GM23338 (cell line): ENCODE data around the gene RFNG. TPM values are rescaled to one million over a fixed set of nuclear protein-coding genes. Genes with fewer than 3 reads are reported as not detected.

ENCODE experiments used
- ATAC-seq: fragments of 200-7000 bp; cut with Tn5 transposase; 3 replicates; pipeline ENCODE4 v1.9.1; 2020
- DNase-seq: peaks from one replicate; pipeline ENCODE4 v3.0.0-alpha.2; 2015; ENCODE audit warnings: low spot score
- H2AFZ ChIP-seq: fragments of 200-600 bp; sonication (generic); 2 replicates; pipeline ENCODE4 v1.8.0; 2016; ENCODE audit warnings: antibody characterized with exemption, mild to moderate bottlenecking, moderate library complexity
- H3F3A ChIP-seq: fragments of 200-600 bp; sonication (generic); replicated peaks from 2 replicates; pipeline ENCODE4 v1.8.0; 2017; ENCODE audit warnings: antibody characterized with exemption, mixed run types, low read depth
- H3K27ac ChIP-seq: fragments of 200-600 bp; sonication (generic); 2 replicates; pipeline ENCODE4 v1.6.1; 2016; ENCODE audit warnings: low read depth
- H3K27me3 ChIP-seq: fragments of 200-600 bp; sonication (generic); 2 replicates; pipeline ENCODE4 v1.8.0; 2016; ENCODE audit warnings: mild to moderate bottlenecking, mixed run types, moderate library complexity; ENCODE audit not compliant: insufficient read depth
- H3K36me3 ChIP-seq: fragments of 200-600 bp; sonication (generic); 2 replicates; pipeline ENCODE4 v1.8.0; 2016; ENCODE audit warnings: mild to moderate bottlenecking; ENCODE audit not compliant: insufficient read depth
- H3K4me1 ChIP-seq: fragments of 200-600 bp; sonication (generic); 2 replicates; pipeline ENCODE4 v1.8.0; 2016; ENCODE audit warnings: mild to moderate bottlenecking, moderate library complexity; ENCODE audit not compliant: insufficient read depth
- H3K4me2 ChIP-seq: fragments of 200-600 bp; sonication (generic); 2 replicates; pipeline ENCODE4 v1.7.1; 2017; ENCODE audit warnings: mixed run types
- H3K4me3 ChIP-seq: fragments of 200-600 bp; sonication (generic); 2 replicates; pipeline ENCODE4 v1.6.1; 2016; ENCODE audit warnings: mixed run types
- H3K79me2 ChIP-seq: fragments of 200-600 bp; sonication (generic); replicated peaks from 2 replicates; pipeline ENCODE4 v1.8.0; 2017; ENCODE audit warnings: mild to moderate bottlenecking; ENCODE audit not compliant: insufficient read depth
- H3K9me2 ChIP-seq: fragments of 200-600 bp; sonication (generic); 2 replicates; pipeline ENCODE4 v1.8.0; 2017; ENCODE audit not compliant: insufficient read depth
- H4K20me1 ChIP-seq: fragments of 200-600 bp; sonication (generic); replicated peaks from 2 replicates; pipeline ENCODE4 v1.8.0; 2017; ENCODE audit warnings: mild to moderate bottlenecking; ENCODE audit not compliant: insufficient read depth
- H3K27ac Mint-ChIP-seq: 2 replicates; pipeline ENCODE4 v1.8.0; 2020; ENCODE audit warnings: inconsistent platforms, mild to moderate bottlenecking, moderate library complexity, mixed read lengths
- H3K27me3 Mint-ChIP-seq: 3 replicates; pipeline ENCODE4 v1.8.0; 2022; ENCODE audit warnings: low read depth, mild to moderate bottlenecking, moderate library complexity, mixed read lengths, inconsistent platforms; ENCODE audit not compliant: insufficient read depth, poor library complexity
- H3K36me3 Mint-ChIP-seq: 3 replicates; pipeline ENCODE4 v1.8.0; 2021; ENCODE audit warnings: low read depth, mild to moderate bottlenecking, inconsistent platforms, moderate library complexity, mixed read lengths
- H3K4me1 Mint-ChIP-seq: 3 replicates; pipeline ENCODE4 v1.8.0; 2020; ENCODE audit warnings: mild to moderate bottlenecking, inconsistent platforms, mixed read lengths
- H3K4me3 Mint-ChIP-seq: 3 replicates; pipeline ENCODE4 v1.8.0; 2021; ENCODE audit warnings: moderate library complexity, mild to moderate bottlenecking, inconsistent platforms, mixed read lengths
- H3K9me3 Mint-ChIP-seq: 3 replicates; pipeline ENCODE4 v1.8.0; 2020; ENCODE audit warnings: moderate library complexity, mild to moderate bottlenecking, inconsistent platforms, mixed read lengths
- CREB1 ChIP-seq: fragments of 250-450 bp; sonication (Bioruptor Pico); IDR thresholded peaks from 2 replicates; pipeline ENCODE4 v1.5.0; 2020; ENCODE audit warnings: low read depth, mild to moderate bottlenecking, moderate library complexity
- ETS1 ChIP-seq: IDR thresholded peaks from 2 replicates; pipeline ENCODE4 v1.6.1; 2016; ENCODE audit warnings: antibody characterized with exemption
- EZH2 ChIP-seq: fragments of 200-600 bp; sonication (generic); IDR thresholded peaks from one replicate; pipeline ENCODE4 v1.8.0; 2017; ENCODE audit warnings: antibody characterized with exemption, mild to moderate bottlenecking, low read depth; ENCODE audit not compliant: unreplicated experiment
- EZH2phosphoT487 ChIP-seq: fragments of 200-600 bp; sonication (generic); IDR thresholded peaks from one replicate; pipeline ENCODE4 v1.8.1; 2018; ENCODE audit warnings: antibody characterized with exemption; ENCODE audit not compliant: unreplicated experiment
- JUNB ChIP-seq: IDR thresholded peaks from one replicate; pipeline ENCODE4 v1.6.1; 2016; ENCODE audit warnings: antibody characterized with exemption; ENCODE audit not compliant: unreplicated experiment
- NANOG ChIP-seq: IDR thresholded peaks from 2 replicates; pipeline ENCODE4 v1.6.1; 2016; ENCODE audit warnings: antibody characterized with exemption, borderline replicate concordance
- POLR2AphosphoS5 ChIP-seq: IDR thresholded peaks from 2 replicates; pipeline ENCODE4 v1.6.1; 2016; ENCODE audit warnings: antibody characterized with exemption, low read depth
- REST ChIP-seq: IDR thresholded peaks from one replicate; pipeline ENCODE4 v1.6.1; 2018; ENCODE audit warnings: antibody characterized with exemption; ENCODE audit not compliant: unreplicated experiment
- STAT1 ChIP-seq: IDR thresholded peaks from one replicate; pipeline ENCODE4 v1.6.1; 2016; ENCODE audit warnings: antibody characterized with exemption; ENCODE audit not compliant: unreplicated experiment
- ZNF114 ChIP-seq: fragments of 250-450 bp; sonication (Bioruptor Pico); IDR thresholded peaks from 2 replicates; pipeline ENCODE4 v1.5.0; 2020; ENCODE audit warnings: mild to moderate bottlenecking, moderate library complexity
- ZNF331 ChIP-seq: fragments of 250-450 bp; sonication (Bioruptor Pico); IDR thresholded peaks from 2 replicates; pipeline ENCODE4 v1.5.0; 2020; ENCODE audit warnings: low read depth, mild to moderate bottlenecking, moderate library complexity
- ZNF462 ChIP-seq: fragments of 250-450 bp; sonication (Bioruptor Pico); IDR thresholded peaks from 2 replicates; pipeline ENCODE4 v1.5.0; 2020; ENCODE audit warnings: mild to moderate bottlenecking, moderate library complexity
- polyA plus RNA-seq: library from polyadenylated mRNA; unstranded; fragments of >200 nt; fragmentation: Nextera tagmentation; extraction: Ambion mirVana; gene quantifications from 2 replicates; pipeline ENCODE4 v1.2.1, GENCODE V29; 2016
- total RNA-seq: library from RNA; depleted of rRNA; stranded (reverse); fragments of >200 nt; shearing (Covaris generic); gene quantifications from 2 replicates; pipeline ENCODE4 v1.2.3, GENCODE V29; 2014
- TF ChIP-seq, protein P1 (sequence below), 2 experiments: fragments of 200-600 bp in 1 of 2; sonication (generic) in 1 of 2; conservative IDR thresholded peaks; 2 replicates each; pipeline versions ENCODE4 v1.5.1 to v1.6.1; 2016 to 2017; ENCODE audit warnings: antibody characterized with exemption in 2 of 2, low read depth in 2 of 2, mild to moderate bottlenecking in 2 of 2, moderate library complexity in 1 of 2

The RFNG gene
- total and polyA plus RNA-seq, 2 experiments from 2014 or later = 18.0 to 44.7 TPM

GRCh38 chr17:82014432-82014831 is 37.2 kb downstream of the RFNG start:
- H3F3A ChIP-seq = 0 out of 2 replicates have a peak, but pooled peaks cover 4% of the 10 kb centered on the region
- no peak for DNase-seq
- H3K4me1 ChIP-seq = no peaks in the 10 kb centered on the region; the same call in 1 of the 2 replicates
- ATAC-seq = no peak
- no peak overlapping the region for H3K4me3 Mint-ChIP-seq
- no peaks in the 10 kb centered on the region for H3K27me3 ChIP-seq
- no peak overlapping the region for H3K27ac ChIP-seq
- no peaks in the 10 kb centered on the region for H3K4me1 Mint-ChIP-seq
- no peak overlapping the region for H3K4me3 ChIP-seq
- H2AFZ ChIP-seq = no peak overlapping the region
- no peak overlapping the region for H3K27ac Mint-ChIP-seq
- H3K27me3 Mint-ChIP-seq = peaks cover 10% of the 10 kb centered on the region
- H3K9me3 Mint-ChIP-seq = no peaks in the 10 kb centered on the region
- peaks cover 6% of the 10 kb centered on the region; the same call in 1 of the 3 replicates for H3K36me3 Mint-ChIP-seq
- no peak overlapping the region for H3K4me2 ChIP-seq
- H3K36me3 ChIP-seq = no peaks in the 10 kb centered on the region
- no peaks in the 10 kb centered on the region for H3K9me2 ChIP-seq
- H3K79me2 ChIP-seq = no peaks in the 10 kb centered on the region
- H4K20me1 ChIP-seq = no peaks in the 10 kb centered on the region; the same call in 1 of the 2 replicates
- TF ChIP-seq POLR2AphosphoS5 (no peak), ZNF331 (CRISPR knock-in tag) (no peak), STAT1 (no peak), ZNF114 (CRISPR knock-in tag) (no peak), NANOG (no peak), EZH2 (no peak), EZH2phosphoT487 (no peak), ETS1 (no peak), REST (no peak), ZNF462 (CRISPR knock-in tag) (no peak), CREB1 (CRISPR knock-in tag) (no peak), JUNB (no peak)
- TF ChIP-seq, protein P1, sequence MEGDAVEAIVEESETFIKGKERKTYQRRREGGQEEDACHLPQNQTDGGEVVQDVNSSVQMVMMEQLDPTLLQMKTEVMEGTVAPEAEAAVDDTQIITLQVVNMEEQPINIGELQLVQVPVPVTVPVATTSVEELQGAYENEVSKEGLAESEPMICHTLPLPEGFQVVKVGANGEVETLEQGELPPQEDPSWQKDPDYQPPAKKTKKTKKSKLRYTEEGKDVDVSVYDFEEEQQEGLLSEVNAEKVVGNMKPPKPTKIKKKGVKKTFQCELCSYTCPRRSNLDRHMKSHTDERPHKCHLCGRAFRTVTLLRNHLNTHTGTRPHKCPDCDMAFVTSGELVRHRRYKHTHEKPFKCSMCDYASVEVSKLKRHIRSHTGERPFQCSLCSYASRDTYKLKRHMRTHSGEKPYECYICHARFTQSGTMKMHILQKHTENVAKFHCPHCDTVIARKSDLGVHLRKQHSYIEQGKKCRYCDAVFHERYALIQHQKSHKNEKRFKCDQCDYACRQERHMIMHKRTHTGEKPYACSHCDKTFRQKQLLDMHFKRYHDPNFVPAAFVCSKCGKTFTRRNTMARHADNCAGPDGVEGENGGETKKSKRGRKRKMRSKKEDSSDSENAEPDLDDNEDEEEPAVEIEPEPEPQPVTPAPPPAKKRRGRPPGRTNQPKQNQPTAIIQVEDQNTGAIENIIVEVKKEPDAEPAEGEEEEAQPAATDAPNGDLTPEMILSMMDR (conservative IDR thresholded peaks at IDR 0.05; ENCODE audit: low read depth in 2 of 2) = no peak
